ENCODE measurements around the gene TOX2. TPM values are rescaled to one million over a fixed set of nuclear protein-coding genes. Genes with fewer than 3 reads are reported as not detected.

TOX2 gene, protein sequence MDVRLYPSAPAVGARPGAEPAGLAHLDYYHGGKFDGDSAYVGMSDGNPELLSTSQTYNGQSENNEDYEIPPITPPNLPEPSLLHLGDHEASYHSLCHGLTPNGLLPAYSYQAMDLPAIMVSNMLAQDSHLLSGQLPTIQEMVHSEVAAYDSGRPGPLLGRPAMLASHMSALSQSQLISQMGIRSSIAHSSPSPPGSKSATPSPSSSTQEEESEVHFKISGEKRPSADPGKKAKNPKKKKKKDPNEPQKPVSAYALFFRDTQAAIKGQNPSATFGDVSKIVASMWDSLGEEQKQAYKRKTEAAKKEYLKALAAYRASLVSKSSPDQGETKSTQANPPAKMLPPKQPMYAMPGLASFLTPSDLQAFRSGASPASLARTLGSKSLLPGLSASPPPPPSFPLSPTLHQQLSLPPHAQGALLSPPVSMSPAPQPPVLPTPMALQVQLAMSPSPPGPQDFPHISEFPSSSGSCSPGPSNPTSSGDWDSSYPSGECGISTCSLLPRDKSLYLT
- total RNA-seq = 1.4 and 2.2 TPM in 2 replicates

GRCh38 chr20:43914311-43915210, at the start of gene TOX2:
TOX2 (plus strand) TSS chr20:43914852; CDS start chr20:43914892, 40 bp downstream.

Other genes starting within 250 kb of the TOX2 start
- 1.3 and 2.4 TPM in 2 replicates for gene MYBL2, start 247.7 kb upstream of the TOX2 start, total RNA-seq
- gene GTSF1L, start 187.8 kb upstream of the TOX2 start, total RNA-seq = not detected in 2 replicates